ENCODE results near the gene BTRC. TPM values are rescaled to one million over a fixed set of nuclear protein-coding genes. Genes with fewer than 3 reads are reported as not detected.

Gene BTRC
- total and polyA plus RNA-seq, 5 experiments from 2014 or later, result 7.9 to 23.8 (median 11.0) TPM

- Mint-ChIP-seq H3K27me3 (no peaks in the 10 kb centered on the region), H3K27ac (no peak overlapping the region), H3K4me1 (peaks cover 8 to 23% (median 12%) of the 10 kb centered on the region in 4 donors), H3K9me3 (no peaks in the 10 kb centered on the region), H3K36me3 (peaks cover 0 to 40% (median 24%) of the 10 kb centered on the region in 3 donors), H3K4me3 (no peak overlapping the region)
- no peak for DNase-seq
- POLR2A ChIA-PET, result no interaction called here
- no peak for ATAC-seq
These were observed 131.2 kb downstream of the BTRC start for GRCh38 chr10:101485207-101485606.

- H3K27me3 Mint-ChIP-seq, result no peaks in the 10 kb centered on the region
- peaks cover 11 to 30% (median 16%) of the 10 kb centered on the region in 4 donors for H3K4me1 Mint-ChIP-seq
- POLR2A ChIA-PET, result no interaction called here
- ATAC-seq (no peak), DNase-seq (no peak)
- H3K4me3 Mint-ChIP-seq, result no peak overlapping the region
- peak overlapping the region in 1 of 10 donors; percentile 73 for H3K27ac Mint-ChIP-seq
- peaks cover 0 to 39% (median 28%) of the 10 kb centered on the region in 3 donors for H3K36me3 Mint-ChIP-seq
- no peaks in the 10 kb centered on the region for H3K9me3 Mint-ChIP-seq
These were observed 132.0 kb downstream of the BTRC start for GRCh38 chr10:101485681-101486554.

- ATAC-seq (no peak), DNase-seq (no peak)
- Mint-ChIP-seq H3K4me3 (no peak overlapping the region), H3K9me3 (no peaks in the 10 kb centered on the region), H3K27ac (peak overlapping the region in 1 of 10 donors; percentile 24), H3K36me3 (peaks cover 0 to 29% (median 19%) of the 10 kb centered on the region in 3 donors), H3K4me1 (peaks cover 11 to 31% (median 16%) of the 10 kb centered on the region in 4 donors), H3K27me3 (no peaks in the 10 kb centered on the region)
- POLR2A ChIA-PET, result no interaction called here
These were observed 133.4 kb downstream of the BTRC start for GRCh38 chr10:101487399-101487798.

GRCh38 chr10:101489355-101489754 is 135.4 kb downstream of the BTRC start:
- Mint-ChIP-seq H3K27me3 (no peaks in the 10 kb centered on the region), H3K9me3 (no peaks in the 10 kb centered on the region), H3K27ac (no peak overlapping the region), H3K36me3 (peaks cover 0 to 14% (median 7%) of the 10 kb centered on the region in 3 donors), H3K4me1 (peaks cover 11 to 35% (median 16%) of the 10 kb centered on the region in 4 donors), H3K4me3 (no peak overlapping the region)
- DNase-seq (no peak), ATAC-seq (no peak)
- POLR2A ChIA-PET, result interaction anchor here (0.5 kb wide), 1 partner anchor 1829 kb away, joined by 3 read pairs; no protein-coding TSS in a partner anchor

GRCh38 chr10:101490026-101490425 is 136.1 kb downstream of the BTRC start:
- Mint-ChIP-seq H3K27ac (no peak overlapping the region), H3K36me3 (peaks cover 0 to 11% (median 5%) of the 10 kb centered on the region in 3 donors), H3K4me3 (no peak overlapping the region), H3K4me1 (peaks cover 11 to 35% (median 16%) of the 10 kb centered on the region in 4 donors), H3K9me3 (no peaks in the 10 kb centered on the region), H3K27me3 (no peaks in the 10 kb centered on the region)
- ATAC-seq (no peak), DNase-seq (no peak)
- POLR2A ChIA-PET, result no interaction called here

GRCh38 chr10:101492205-101492604 is 138.2 kb downstream of the BTRC start:
- Mint-ChIP-seq H3K4me3 (no peak overlapping the region), H3K4me1 (peaks cover 5 to 20% (median 10%) of the 10 kb centered on the region in 4 donors), H3K27ac (no peak overlapping the region), H3K27me3 (no peaks in the 10 kb centered on the region), H3K36me3 (peaks cover 0 to 7% (median 5%) of the 10 kb centered on the region in 3 donors), H3K9me3 (no peaks in the 10 kb centered on the region)
- ATAC-seq, result no peak
- no peak for DNase-seq
- POLR2A ChIA-PET, result no interaction called here

GRCh38 chr10:101492814-101493213 is 138.8 kb downstream of the BTRC start:
- peaks cover 5 to 16% (median 7%) of the 10 kb centered on the region in 4 donors for H3K4me1 Mint-ChIP-seq
- DNase-seq (no peak), ATAC-seq (no peak)
- H3K4me3 Mint-ChIP-seq, result no peak overlapping the region
- POLR2A ChIA-PET, result no interaction called here
- H3K9me3 Mint-ChIP-seq, result no peaks in the 10 kb centered on the region
- H3K36me3 Mint-ChIP-seq, result peaks cover 0 to 7% (median 5%) of the 10 kb centered on the region in 3 donors
- H3K27me3 Mint-ChIP-seq, result no peaks in the 10 kb centered on the region
- H3K27ac Mint-ChIP-seq, result no peak overlapping the region

- DNase-seq (no peak), ATAC-seq (no peak)
- Mint-ChIP-seq H3K4me3 (no peak overlapping the region), H3K27me3 (no peaks in the 10 kb centered on the region), H3K27ac (no peak overlapping the region), H3K36me3 (peaks cover 0 to 7% (median 5%) of the 10 kb centered on the region in 3 donors), H3K9me3 (no peaks in the 10 kb centered on the region), H3K4me1 (peaks cover 5 to 16% (median 7%) of the 10 kb centered on the region in 4 donors)
- POLR2A ChIA-PET, result no interaction called here
These were observed 139.3 kb downstream of the BTRC start for GRCh38 chr10:101493249-101493648.

- no peak for DNase-seq
- POLR2A ChIA-PET, result no interaction called here
- no peak for ATAC-seq
These were observed 139.9 kb downstream of the BTRC start for GRCh38 chr10:101493782-101494281.

GRCh38 chr10:101494650-101495049 is 140.7 kb downstream of the BTRC start:
- ATAC-seq (no peak), DNase-seq (no peak)
- Mint-ChIP-seq H3K9me3 (no peaks in the 10 kb centered on the region), H3K4me3 (no peak overlapping the region), H3K27ac (no peak overlapping the region), H3K4me1 (peaks cover 3 to 16% (median 6%) of the 10 kb centered on the region in 4 donors), H3K27me3 (no peaks in the 10 kb centered on the region), H3K36me3 (peaks cover 0 to 5% (median 5%) of the 10 kb centered on the region in 3 donors)
- POLR2A ChIA-PET, result no interaction called here

More at GRCh38 chr10:101493782-101494281, 139.9 kb downstream of the BTRC start:
- Mint-ChIP-seq H3K27me3 (no peaks in the 10 kb centered on the region), H3K4me3 (no peak overlapping the region), H3K36me3 (peaks cover 0 to 7% (median 5%) of the 10 kb centered on the region in 3 donors), H3K4me1 (peaks cover 5 to 16% (median 7%) of the 10 kb centered on the region in 4 donors), H3K27ac (no peak overlapping the region), H3K9me3 (no peaks in the 10 kb centered on the region)

GRCh38 chr10:101495324-101495925 is 141.5 kb downstream of the BTRC start:
- POLR2A ChIA-PET, result no interaction called here
- Mint-ChIP-seq H3K9me3 (no peaks in the 10 kb centered on the region), H3K4me3 (no peak overlapping the region), H3K27me3 (no peaks in the 10 kb centered on the region), H3K36me3 (peaks cover 0 to 4% (median 1%) of the 10 kb centered on the region in 3 donors), H3K27ac (no peak overlapping the region), H3K4me1 (peaks cover 2 to 10% (median 3%) of the 10 kb centered on the region in 4 donors)
- ATAC-seq (no peak), DNase-seq (no peak)

GRCh38 chr10:101504438-101504837 is 150.5 kb downstream of the BTRC start:
- no peaks in the 10 kb centered on the region for H3K9me3 Mint-ChIP-seq
- no peak for ATAC-seq
- H3K27me3 Mint-ChIP-seq, result no peaks in the 10 kb centered on the region
- no peak overlapping the region for H3K27ac Mint-ChIP-seq
- POLR2A ChIA-PET, result no interaction called here
- H3K36me3 Mint-ChIP-seq, result peaks cover 0 to 6% (median 0%) of the 10 kb centered on the region in 3 donors
- peaks cover 0 to 9% (median 0%) of the 10 kb centered on the region in 4 donors for H3K4me1 Mint-ChIP-seq
- H3K4me3 Mint-ChIP-seq, result no peak overlapping the region
- no peak for DNase-seq

Measured in naive thymus-derived CD8-positive, alpha-beta T cell (primary cell).